HTR-8/SVneo (cell line): ENCODE measurements around the gene SLCO3A1.

ENCODE experiments used
- DNase-seq: peaks from one replicate; pipeline ENCODE4 v3.0.0; 2011; ENCODE audit warnings: low spot score, mixed read lengths; ENCODE audit not compliant: insufficient read length
- FAIRE-seq: peaks from 2 replicates; lab custom pipeline; 2011; peaks lifted over from hg19 to GRCh38; lab: Jason Lieb, UNC

Gene SLCO3A1

GRCh38 chr15:91904942-91905341, 51.4 kb downstream of the SLCO3A1 start:
- no peak for FAIRE-seq
- no peak for DNase-seq

GRCh38 chr15:91908391-91908790, 54.9 kb downstream of the SLCO3A1 start:
- no peak for FAIRE-seq
- DNase-seq: no peak

GRCh38 chr15:91909111-91909510, 55.6 kb downstream of the SLCO3A1 start:
- no peak for DNase-seq
- no peak for FAIRE-seq

DNA sequence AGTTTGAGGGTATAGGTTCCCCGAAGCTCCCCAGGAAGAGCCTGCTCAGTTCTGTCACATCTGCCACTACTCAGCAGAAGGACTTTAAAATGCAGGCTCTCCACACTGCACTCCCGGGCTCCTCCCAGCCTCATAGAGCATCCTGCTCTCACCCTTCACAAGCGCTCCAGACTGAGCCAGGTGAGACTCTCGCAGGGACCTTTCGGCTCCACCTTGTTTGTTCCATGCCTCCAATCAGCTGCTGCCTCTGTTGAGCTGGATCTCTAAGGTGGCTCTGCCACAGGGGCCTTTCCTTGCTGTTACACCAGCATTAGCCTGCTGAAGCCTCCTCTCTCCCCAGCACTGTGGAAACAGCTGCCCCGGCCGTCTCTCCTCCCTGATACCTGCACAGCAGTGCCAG, 56.1 kb downstream of the SLCO3A1 start:
- DNase-seq: no peak
- no peak for FAIRE-seq

DNA sequence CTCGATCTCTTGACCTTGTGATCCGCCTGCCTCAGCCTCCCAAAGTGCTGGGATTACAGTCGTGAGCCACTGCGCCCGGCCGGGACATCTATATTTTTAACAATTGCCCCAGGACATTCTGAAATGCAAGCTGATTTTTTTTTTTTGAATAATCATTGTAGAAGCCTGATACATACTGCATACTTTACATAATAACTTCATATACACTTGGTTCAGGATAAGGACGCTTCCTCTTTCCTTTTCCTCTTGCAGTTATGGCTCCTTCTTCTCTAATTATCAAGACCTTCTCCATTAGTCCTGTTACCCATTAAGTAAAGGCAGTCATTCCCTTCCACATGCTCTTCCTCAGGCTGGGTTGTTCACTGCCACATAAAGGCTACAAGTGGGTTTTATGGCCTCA, 58.3 kb downstream of the SLCO3A1 start:
- DNase-seq: no peak
- FAIRE-seq: no peak

DNA sequence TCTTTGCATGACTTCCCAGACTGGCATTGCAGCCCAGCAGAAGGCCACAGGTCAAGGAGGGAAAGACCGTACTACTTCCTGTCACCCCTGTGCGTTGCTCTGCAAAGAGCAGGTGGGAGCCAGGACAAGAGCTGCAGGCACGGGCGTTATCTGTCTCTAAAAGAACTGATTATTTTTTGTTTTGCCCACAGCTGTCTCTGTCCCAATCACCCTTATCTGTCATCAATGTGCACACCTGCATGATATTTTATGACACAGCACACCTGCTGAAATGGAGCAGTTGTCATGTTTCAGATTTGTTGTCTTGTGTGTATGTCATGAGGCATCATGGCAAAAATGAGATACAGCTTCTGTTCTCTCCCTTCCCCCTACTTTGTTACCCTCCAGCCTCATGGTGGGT, 58.8 kb downstream of the SLCO3A1 start:
- no peak for DNase-seq
- FAIRE-seq: peak; percentile 9

DNA sequence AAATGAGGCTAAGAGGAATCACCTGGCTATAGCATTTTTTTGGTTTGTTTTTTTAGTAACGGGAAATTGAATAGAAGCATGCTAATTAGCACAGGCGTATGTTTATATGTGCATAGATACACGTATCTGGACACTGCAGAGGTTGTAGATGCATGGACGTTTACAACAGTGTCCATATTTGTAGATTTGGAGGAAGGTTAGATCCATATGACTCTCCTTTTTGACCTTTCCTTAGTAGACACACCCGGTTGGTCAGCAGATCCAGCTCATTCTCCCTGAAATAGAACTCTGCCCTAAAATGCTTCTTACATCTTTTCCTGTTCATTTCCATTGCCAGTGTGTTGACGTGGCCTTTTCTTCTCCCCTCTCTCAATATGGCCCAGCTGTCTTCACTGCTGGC, 60.1 kb downstream of the SLCO3A1 start:
- no peak for FAIRE-seq
- no peak for DNase-seq

DNA sequence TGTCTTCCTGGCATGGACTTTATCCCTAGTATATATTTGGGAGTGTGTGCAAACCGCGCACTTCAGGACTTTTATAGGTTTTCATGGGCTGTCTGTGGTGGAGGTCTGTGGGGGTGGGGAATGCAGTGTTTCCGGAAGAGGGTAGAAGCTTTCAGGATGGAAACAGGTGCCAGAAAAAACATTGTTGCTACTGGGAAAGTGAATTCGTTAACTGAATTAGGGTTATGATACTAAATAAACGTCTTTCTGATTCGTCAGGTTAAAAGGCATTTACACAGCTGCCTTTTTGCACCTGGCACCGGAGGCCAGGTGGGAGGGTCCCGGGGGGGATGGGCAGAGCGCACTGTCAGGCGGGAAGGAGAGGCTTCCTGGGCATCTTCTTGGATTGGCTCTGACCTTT, 62.1 kb downstream of the SLCO3A1 start:
- FAIRE-seq (no peak), DNase-seq (no peak)

DNA sequence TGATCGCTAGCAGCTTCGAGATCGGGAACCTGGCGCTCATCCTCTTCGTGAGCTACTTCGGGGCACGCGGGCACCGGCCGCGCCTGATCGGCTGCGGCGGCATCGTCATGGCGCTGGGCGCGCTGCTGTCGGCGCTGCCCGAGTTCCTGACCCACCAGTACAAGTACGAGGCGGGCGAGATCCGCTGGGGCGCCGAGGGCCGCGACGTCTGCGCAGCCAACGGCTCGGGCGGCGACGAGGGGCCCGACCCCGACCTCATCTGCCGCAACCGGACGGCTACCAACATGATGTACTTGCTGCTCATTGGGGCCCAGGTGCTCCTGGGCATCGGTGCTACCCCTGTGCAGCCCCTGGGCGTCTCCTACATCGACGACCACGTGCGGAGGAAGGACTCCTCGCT, 62.5 kb downstream of the SLCO3A1 start:
- DNase-seq (no peak), FAIRE-seq (no peak)

GRCh38 chr15:91917686-91918360, 64.3 kb downstream of the SLCO3A1 start:
- FAIRE-seq (no peak), DNase-seq (no peak)

GRCh38 chr15:91919014-91919534, 65.6 kb downstream of the SLCO3A1 start:
- DNase-seq (no peak), FAIRE-seq (no peak)

DNA sequence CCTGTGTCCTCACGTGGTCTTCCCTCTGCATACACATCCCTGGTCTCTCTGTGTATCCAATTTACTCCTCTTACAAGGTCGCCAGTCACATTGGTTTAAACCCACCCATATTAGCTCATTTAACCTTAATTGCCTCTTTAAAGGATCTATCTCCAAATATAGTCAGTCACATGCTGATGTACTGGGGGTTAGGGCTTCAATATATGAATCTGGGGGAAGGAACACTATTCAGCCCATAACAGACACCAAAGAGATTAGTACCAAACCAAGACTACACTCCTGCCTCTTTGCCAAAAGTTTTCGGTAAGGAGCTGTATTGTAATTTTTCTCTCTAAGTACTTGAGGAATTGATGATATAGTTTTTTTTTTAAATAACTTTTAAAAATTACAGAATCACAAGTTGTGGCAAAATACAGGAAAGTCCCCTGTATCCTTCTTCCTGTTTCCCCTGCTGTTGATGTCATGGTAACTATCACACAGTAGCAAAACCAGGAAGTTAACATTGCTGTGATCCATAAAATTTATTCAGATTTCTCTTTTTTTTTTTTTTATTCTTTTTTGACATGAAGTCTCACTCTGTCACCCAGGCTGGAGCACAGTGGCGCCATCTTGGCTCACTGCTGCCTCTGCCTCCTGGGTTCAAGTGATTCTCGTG, 67.8 kb downstream of the SLCO3A1 start:
- DNase-seq (no peak), FAIRE-seq (no peak)

DNA sequence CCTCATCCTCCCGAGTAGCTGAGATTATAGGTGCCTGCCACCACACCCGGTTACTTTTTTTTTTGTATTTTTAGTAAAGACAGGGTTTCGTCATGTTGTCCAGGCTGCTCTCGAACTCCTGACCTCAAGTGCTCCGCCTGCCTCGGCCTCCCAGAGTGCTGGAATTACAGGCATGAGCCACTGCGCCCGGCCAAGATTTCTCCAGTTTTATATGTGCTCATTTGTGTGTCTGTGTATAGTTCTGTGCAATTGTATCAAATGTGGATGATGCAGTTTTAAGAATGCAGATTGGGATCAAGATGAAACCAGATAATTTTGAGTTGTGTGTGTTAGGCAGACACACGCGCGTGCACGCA, 68.3 kb downstream of the SLCO3A1 start:
- FAIRE-seq: no peak
- no peak for DNase-seq

GRCh38 chr15:91922646-91923547, 69.4 kb downstream of the SLCO3A1 start:
- FAIRE-seq: no peak
- no peak for DNase-seq

GRCh38 chr15:91924183-91924582, 70.7 kb downstream of the SLCO3A1 start:
- FAIRE-seq: no peak
- no peak for DNase-seq

DNA sequence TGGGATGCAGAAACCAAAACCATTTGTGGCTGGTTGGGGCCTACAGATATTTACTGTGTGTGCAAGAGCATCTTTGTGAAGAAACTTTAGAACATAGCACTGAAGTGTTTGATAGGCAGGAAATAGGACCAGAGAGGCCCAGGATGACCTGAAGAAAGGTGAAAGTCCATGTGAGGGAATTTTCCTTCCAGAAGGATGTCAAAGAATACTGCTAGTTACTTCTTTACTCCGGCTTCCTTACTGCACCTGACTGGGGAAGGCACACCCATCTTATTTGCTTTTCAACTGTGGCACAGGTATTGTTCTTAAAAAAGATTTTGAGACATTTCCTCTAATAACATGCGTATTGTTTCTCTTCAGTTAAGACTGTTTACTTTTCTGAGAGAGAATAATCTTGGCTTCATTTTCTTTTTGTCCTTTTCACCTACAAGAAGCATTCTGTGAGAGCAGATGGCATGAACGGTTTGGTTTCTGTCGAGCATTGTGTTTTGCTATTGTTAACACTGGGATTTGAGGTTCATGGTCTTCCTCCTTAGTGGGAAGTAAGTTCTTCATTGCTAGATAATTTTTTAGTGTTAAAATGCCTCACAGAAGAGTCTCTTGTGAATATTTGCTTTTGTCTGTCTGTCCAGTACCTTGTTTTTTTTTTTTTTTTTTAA, 71.5 kb downstream of the SLCO3A1 start:
- DNase-seq: no peak
- FAIRE-seq: no peak

DNA sequence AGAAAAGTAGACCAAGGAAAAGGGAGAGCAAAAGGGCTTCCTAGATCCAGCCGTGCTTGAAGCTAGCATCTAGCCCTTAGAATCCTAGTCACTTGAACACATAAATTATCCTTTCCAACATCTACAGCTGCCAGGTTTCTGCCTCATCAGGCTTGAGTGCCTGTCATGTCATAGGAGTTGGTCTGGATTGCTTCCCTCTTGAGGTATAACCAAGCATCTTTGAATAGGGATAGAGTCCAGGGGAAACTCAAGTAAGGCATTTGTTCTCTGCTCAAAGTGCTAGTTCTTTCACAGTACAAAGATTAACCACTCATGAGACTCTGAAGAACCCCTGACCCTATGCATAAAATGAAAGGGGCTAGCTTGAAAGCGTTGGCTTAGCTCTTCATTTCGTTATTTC, 72.3 kb downstream of the SLCO3A1 start:
- FAIRE-seq: no peak
- no peak for DNase-seq

GRCh38 chr15:91926908-91927270, 73.4 kb downstream of the SLCO3A1 start:
- DNase-seq (no peak), FAIRE-seq (no peak)

- FAIRE-seq: no peak
Observed at GRCh38 chr15:91927585-91927984, 74.1 kb downstream of the SLCO3A1 start.

DNA sequence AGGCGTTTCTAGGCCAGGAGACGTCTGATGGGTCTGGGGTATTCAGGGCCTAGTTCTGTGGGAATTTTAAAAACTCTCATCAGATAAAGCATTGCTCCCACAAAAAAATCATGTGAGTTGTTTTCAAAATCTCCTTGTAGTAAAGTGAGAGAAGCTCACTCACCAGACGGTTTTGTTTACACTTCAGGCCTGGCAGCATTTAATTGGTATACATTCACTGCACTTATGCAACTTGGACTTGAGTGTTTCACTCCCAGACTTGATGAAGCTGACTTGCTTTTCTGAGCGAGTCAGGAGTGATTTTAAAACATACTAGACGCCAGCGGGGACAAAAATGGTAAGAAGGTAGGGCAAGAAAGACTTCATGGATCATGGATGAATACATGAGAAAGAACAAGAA, 75.2 kb downstream of the SLCO3A1 start:
- DNase-seq (no peak), FAIRE-seq (no peak)

More at GRCh38 chr15:91927585-91927984, 74.1 kb downstream of the SLCO3A1 start:
- DNase-seq: no peak
